SK-N-MC (cell line): ENCODE measurements around the gene PDE4B.

Source experiments
- DNase-seq: peaks from one replicate; pipeline ENCODE4 v3.0.0-alpha.2; 2011; ENCODE audit warnings: low read depth, low spot score
- H3K27ac ChIP-seq: fragments of 200-600 bp; sonication (generic); 2 replicates; pipeline ENCODE4 v1.5.1; 2016; ENCODE audit warnings: mixed run types
- H3K36me3 ChIP-seq: fragments of 200-600 bp; sonication (generic); 2 replicates; pipeline ENCODE4 v1.6.1; 2017; ENCODE audit warnings: antibody characterized with exemption, low read length, mixed read lengths; ENCODE audit not compliant: insufficient read depth
- H3K4me3 ChIP-seq: fragments of 200-600 bp; sonication (generic); 2 replicates; pipeline ENCODE4 v1.5.1; 2016
- H3K9ac ChIP-seq: fragments of 200-600 bp; sonication (generic); 2 replicates; pipeline ENCODE4 v1.8.0; 2017; ENCODE audit warnings: mixed run types, mixed read lengths; ENCODE audit not compliant: insufficient read length
- H3K9me3 ChIP-seq: fragments of 200-600 bp; sonication (generic); 2 replicates; pipeline ENCODE4 v1.6.1; 2017; ENCODE audit warnings: low read depth, mild to moderate bottlenecking, antibody characterized with exemption, low read length, moderate library complexity, mixed read lengths
- EZH2 ChIP-seq: fragments of 200-600 bp; sonication (generic); IDR thresholded peaks from one replicate; pipeline ENCODE4 v1.6.1; 2017; ENCODE audit warnings: antibody characterized with exemption
- FOXP2 ChIP-seq: optimal IDR thresholded peaks from 2 replicates; pipeline ENCODE3; 2011; ENCODE audit warnings: mild to moderate bottlenecking, moderate library complexity; ENCODE audit not compliant: insufficient read depth; ENCODE audit errors: extremely low read length, control extremely low read depth
- POLR2AphosphoS5 ChIP-seq: IDR thresholded peaks from 2 replicates; pipeline ENCODE4 v1.6.1; 2012; ENCODE audit warnings: mild to moderate bottlenecking, low read depth, low read length, borderline replicate concordance

The PDE4B gene

GRCh38 chr1:66254785-66255184 is 462.1 kb downstream of the PDE4B start:
- no peak overlapping the region for H3K4me3 ChIP-seq
- TF ChIP-seq EZH2 (no peak), POLR2AphosphoS5 (no peak), FOXP2 (no peak)
- H3K9me3 ChIP-seq = no peaks in the 10 kb centered on the region
- no peaks in the 10 kb centered on the region for H3K36me3 ChIP-seq
- H3K9ac ChIP-seq = no peak overlapping the region
- no peak overlapping the region for H3K27ac ChIP-seq
- DNase-seq = no peak

- Histone ChIP-seq H3K9ac (no peak overlapping the region), H3K9me3 (no peaks in the 10 kb centered on the region), H3K4me3 (no peak overlapping the region), H3K36me3 (no peaks in the 10 kb centered on the region), H3K27ac (peak overlapping the region; percentile 64)
- DNase-seq = no peak
- TF ChIP-seq EZH2 (no peak), POLR2AphosphoS5 (no peak), FOXP2 (no peak)
These were observed 464.2 kb downstream of the PDE4B start for GRCh38 chr1:66256629-66257572.

DNA sequence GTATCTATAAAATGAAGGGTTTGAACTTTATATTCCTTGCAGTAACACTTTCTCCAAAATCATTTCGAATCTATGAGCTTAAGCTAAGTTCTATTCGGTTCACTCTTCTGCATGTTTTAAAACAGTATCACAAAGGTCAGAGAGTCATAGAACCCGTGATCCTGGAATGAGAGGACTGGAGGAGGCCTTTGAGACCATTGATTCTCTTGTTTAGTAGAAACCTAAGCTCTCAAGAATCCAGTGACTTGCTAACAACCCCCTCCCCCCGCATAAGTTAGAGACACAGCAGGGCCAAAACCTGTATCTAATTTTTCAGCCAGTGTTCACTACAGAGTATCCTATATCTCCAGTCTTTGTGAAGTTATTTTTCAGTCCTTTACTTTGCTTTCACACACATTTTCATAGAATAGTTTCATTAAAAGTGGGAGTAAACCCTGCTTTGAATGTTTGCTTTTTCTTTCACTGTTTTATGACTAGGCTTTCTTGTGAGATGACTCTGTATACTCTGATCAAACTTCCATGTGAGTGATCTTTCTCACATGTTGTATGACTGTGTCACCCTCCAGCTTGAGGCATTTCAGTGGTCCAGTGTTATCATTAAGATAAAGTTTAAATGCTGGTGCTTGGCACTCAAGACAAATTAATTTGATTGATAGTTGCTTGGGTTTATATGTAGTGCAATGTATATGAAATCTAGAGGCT is 465.9 kb downstream of the PDE4B start:
- Histone ChIP-seq H3K4me3 (no peak overlapping the region), H3K9ac (no peak overlapping the region), H3K36me3 (no peaks in the 10 kb centered on the region), H3K27ac (peak overlapping the region; percentile 49; the same call in 1 of the 2 replicates), H3K9me3 (no peaks in the 10 kb centered on the region)
- DNase-seq = no peak
- no peak for TF ChIP-seq FOXP2
- TF ChIP-seq POLR2AphosphoS5 = no peak
- no peak for TF ChIP-seq EZH2

DNA sequence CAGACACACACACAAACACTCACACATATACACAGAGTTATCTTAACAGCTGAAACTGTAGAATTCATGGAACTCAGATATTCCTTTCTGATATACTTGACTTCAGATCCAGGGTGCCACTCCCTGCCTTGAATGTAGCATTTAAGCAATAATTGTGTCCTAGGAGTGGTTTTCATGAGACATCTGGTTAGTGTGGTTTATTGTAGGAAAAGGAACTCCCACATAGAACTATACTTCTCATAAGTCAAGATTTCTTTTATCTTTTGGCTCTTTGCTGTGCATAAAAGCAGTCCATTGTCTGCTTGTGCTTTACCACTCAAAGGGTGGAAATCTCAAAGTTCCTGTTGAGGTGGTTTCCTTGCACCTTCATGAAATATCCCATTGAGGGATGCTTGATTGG is 468.7 kb downstream of the PDE4B start:
- H3K4me3 ChIP-seq = no peak overlapping the region
- H3K9me3 ChIP-seq = no peaks in the 10 kb centered on the region
- no peak for TF ChIP-seq FOXP2
- TF ChIP-seq EZH2 = no peak
- no peak for TF ChIP-seq POLR2AphosphoS5
- no peaks in the 10 kb centered on the region for H3K36me3 ChIP-seq
- DNase-seq = no peak
- peak overlapping the region; percentile 60; the same call in 1 of the 2 replicates for H3K27ac ChIP-seq
- H3K9ac ChIP-seq = no peak overlapping the region

DNA sequence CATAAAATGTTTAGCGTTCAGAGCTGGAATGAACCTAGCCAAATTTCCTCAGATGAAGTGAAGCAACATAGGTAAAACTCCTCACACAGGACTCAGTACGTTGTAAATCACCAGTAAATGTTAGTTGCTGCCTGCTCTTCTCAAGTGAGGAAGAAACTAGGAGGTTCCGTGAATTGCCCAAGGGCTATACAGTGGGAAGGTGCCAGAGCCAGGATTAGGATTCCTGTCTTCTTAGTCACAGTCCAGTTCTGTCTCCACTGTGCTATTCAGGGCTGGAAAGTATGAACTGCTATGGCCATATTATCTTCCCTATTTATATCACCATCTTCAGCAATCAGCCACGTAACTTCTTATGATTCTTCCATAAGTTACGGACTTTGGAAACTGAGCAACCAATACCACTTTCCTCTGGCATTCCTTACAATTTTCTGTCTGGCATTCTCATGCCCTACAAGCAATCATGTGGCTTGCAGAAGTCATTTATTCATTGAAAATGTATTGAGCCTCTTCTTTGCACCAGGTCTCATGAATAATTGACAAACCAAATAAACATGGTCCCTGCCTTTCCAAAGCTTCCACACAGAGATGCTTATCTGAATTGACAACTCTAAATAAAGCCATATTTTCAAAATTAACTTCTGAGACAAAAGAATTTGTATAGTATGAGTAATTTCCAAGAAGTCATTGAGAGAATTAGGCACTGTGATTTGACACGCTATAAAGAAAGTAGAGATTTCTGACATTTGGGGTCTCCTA is 469.7 kb downstream of the PDE4B start:
- DNase-seq = no peak
- TF ChIP-seq FOXP2 (no peak), EZH2 (no peak), POLR2AphosphoS5 (no peak)
- H3K9me3 ChIP-seq = no peaks in the 10 kb centered on the region
- no peak overlapping the region for H3K4me3 ChIP-seq
- H3K36me3 ChIP-seq = no peaks in the 10 kb centered on the region
- H3K27ac ChIP-seq = peak overlapping the region; percentile 60; the same call in 1 of the 2 replicates
- no peak overlapping the region for H3K9ac ChIP-seq

DNA sequence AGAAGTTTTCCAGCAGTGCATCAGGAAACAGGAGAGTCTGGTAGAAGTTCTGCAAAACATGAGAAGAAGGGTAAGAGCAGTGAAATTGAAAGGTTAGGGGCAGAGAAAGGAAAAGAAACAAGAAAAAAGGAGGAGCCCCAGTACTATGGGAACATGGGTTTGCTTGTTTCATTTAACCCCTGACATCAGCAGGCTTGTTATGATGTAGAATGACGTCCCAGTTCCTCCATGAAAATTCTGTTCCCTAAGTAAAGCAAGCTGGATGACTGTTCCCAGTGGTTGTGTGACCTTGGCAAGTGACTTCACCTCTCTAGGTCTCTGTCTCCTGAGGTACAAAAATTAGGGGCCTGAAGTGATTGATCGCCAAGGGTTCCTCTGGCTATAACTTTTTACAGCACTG is 472.6 kb downstream of the PDE4B start:
- TF ChIP-seq FOXP2 = no peak
- H3K27ac ChIP-seq = no peak overlapping the region
- no peaks in the 10 kb centered on the region for H3K9me3 ChIP-seq
- no peak for DNase-seq
- H3K4me3 ChIP-seq = no peak overlapping the region
- H3K9ac ChIP-seq = no peak overlapping the region
- no peaks in the 10 kb centered on the region for H3K36me3 ChIP-seq

DNA sequence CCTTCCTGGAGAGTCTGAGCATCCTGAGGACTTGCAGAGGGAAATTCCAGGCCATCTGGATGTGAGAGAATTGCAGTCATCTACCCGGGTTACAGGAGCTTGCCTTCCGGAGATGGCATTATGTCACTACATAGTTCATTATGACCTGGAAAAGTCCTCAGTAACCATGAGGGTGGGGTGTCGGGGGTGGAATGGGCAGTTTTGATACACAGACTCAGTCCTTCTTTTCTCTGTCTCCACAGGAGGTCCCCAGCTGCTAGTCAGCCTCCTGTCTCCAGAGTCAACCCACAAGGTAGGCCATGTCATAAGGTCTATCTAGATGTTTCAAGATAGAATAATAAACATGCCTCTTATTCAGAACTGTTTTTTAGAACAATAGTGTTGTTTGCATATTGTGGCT is 473.1 kb downstream of the PDE4B start:
- H3K27ac ChIP-seq = no peak overlapping the region

GRCh38 chr1:66266350-66266749 is 473.7 kb downstream of the PDE4B start:
- Histone ChIP-seq H3K9ac (no peak overlapping the region), H3K27ac (no peak overlapping the region), H3K36me3 (no peaks in the 10 kb centered on the region), H3K4me3 (no peak overlapping the region), H3K9me3 (no peaks in the 10 kb centered on the region)
- no peak for DNase-seq
- TF ChIP-seq POLR2AphosphoS5 = no peak
- no peak for TF ChIP-seq EZH2
- TF ChIP-seq FOXP2 = no peak

More for the DNA sequence above, 473.1 kb downstream of the PDE4B start:
- TF ChIP-seq POLR2AphosphoS5 = no peak
- TF ChIP-seq FOXP2 = no peak
- TF ChIP-seq EZH2 = no peak
- no peaks in the 10 kb centered on the region for H3K36me3 ChIP-seq
- H3K9ac ChIP-seq = no peak overlapping the region
- no peak for DNase-seq
- H3K9me3 ChIP-seq = no peaks in the 10 kb centered on the region
- H3K4me3 ChIP-seq = no peak overlapping the region
